ENCODE measurements around the gene LILRB3.
"Not testable (repeated sequence)": the region's sequence is repeated elsewhere in the genome, so short reads cannot be mapped to it uniquely, and the experiment has no call there.

LILRB3 gene

GRCh38 chr19:54222474-54223276, at the start of gene LILRB3:
LILRB3 (minus strand) TSS chr19:54223007; CDS start chr19:54222976, 31 bp downstream.
- not testable (repeated sequence) for H3K4me3 ChIP-seq (ENCODE audit: low read length)

- not testable (repeated sequence) for H3K4me3 ChIP-seq (ENCODE audit: low read length)
Observed at GRCh38 chr19:54272181-54272580, 49.4 kb upstream of the LILRB3 start.

DNA sequence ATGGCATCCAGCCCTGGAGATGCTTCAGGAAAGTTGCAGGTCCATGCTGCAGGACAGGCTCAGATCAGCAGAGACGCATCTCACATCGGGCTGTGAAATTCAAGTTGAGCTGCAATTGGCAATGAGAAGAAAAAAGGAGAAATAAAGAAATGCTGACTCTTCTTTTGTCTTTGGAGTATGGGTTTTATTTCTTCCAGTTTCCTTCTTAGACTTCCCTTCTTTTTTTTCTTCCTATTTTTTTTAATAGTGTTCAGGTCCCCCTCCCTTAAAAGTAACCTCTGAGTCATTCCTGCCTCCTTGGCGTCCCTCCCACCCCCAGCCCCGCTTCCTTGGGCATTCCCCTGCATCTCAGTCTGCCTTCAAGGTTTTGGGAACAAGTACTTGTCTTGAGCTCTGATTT, 48.8 kb upstream of the LILRB3 start:
- not testable (repeated sequence) for H3K4me3 ChIP-seq (ENCODE audit: low read length)

DNA sequence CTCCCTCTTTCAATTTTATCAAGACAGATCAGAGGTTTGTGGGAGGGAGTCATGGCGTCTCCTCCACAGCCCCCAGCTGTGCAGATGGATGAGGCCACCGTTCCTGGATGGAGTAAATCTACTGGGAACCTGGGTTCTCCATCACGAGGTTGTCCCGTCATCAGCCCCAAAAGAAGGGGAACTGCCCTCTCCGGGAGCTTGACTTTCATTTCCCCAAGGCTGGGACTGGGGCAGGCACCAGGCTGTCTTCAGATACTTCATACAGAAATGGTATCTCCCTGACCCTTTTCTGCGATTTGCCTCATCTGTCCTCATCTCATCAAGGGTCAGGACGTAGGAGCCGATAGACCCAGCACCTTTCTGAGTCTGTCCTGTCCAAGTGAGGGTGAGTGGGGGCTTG, 48.3 kb upstream of the LILRB3 start:
- no peak for TF ChIP-seq ZNF274 (IDR thresholded peaks at IDR 0.05; ENCODE audit: low read depth, low read length)
- H3K4me3 ChIP-seq (ENCODE audit: low read length), result no peak overlapping the region

- no peak for TF ChIP-seq ZNF274 (IDR thresholded peaks at IDR 0.05; ENCODE audit: low read depth, low read length)
- H3K4me3 ChIP-seq (ENCODE audit: low read length), result no peak overlapping the region
Observed at GRCh38 chr19:54268936-54269335, 46.1 kb upstream of the LILRB3 start.

- no peak for TF ChIP-seq ZNF274 (IDR thresholded peaks at IDR 0.05; ENCODE audit: low read depth, low read length)
Observed at GRCh38 chr19:54266133-54266532, 43.3 kb upstream of the LILRB3 start.

DNA sequence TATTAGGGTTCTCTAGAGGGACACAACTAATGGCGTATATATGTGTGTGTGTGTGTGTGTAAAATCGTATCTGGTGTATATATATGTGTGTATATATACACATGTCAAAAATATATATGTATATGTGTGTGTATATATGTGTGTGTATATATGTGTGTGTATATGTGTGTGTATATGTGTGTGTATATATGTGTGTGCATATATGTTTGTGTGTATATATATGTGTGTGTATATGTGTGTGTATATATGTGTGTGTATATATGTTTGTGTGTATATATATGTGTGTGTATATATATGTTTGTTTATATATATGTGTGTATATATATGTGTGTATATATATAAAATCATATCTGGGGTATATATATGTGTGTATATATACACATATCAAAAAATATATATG, 39.7 kb upstream of the LILRB3 start:
- TF ChIP-seq ZNF274 (IDR thresholded peaks at IDR 0.05; ENCODE audit: low read depth, low read length), result no peak
- H3K4me3 ChIP-seq (ENCODE audit: low read length), result no peak overlapping the region

More at GRCh38 chr19:54266133-54266532, 43.3 kb upstream of the LILRB3 start:
- no peak overlapping the region for H3K4me3 ChIP-seq (ENCODE audit: low read length)

GRCh38 chr19:54262066-54262465, 39.3 kb upstream of the LILRB3 start:
- TF ChIP-seq ZNF274 (IDR thresholded peaks at IDR 0.05; ENCODE audit: low read depth, low read length), result no peak
- H3K4me3 ChIP-seq (ENCODE audit: low read length), result no peak overlapping the region

GRCh38 chr19:54257116-54257480, 34.3 kb upstream of the LILRB3 start, which contains the start of gene LILRB5:
LILRB5 (minus strand) TSS chr19:54257273; CDS start chr19:54257193, 80 bp downstream.
- no peak for TF ChIP-seq ZNF274 (IDR thresholded peaks at IDR 0.05; ENCODE audit: low read depth, low read length)
- H3K4me3 ChIP-seq (ENCODE audit: low read length), result no peak within 1 kb of the TSS

GRCh38 chr19:54256250-54257115, 33.7 kb upstream of the LILRB3 start:
- H3K4me3 ChIP-seq (ENCODE audit: low read length), result no peak overlapping the region
- TF ChIP-seq ZNF274 (IDR thresholded peaks at IDR 0.05; ENCODE audit: low read depth, low read length), result no peak

GRCh38 chr19:54255105-54255775, 32.4 kb upstream of the LILRB3 start:
- no peak overlapping the region for H3K4me3 ChIP-seq (ENCODE audit: low read length)
- TF ChIP-seq ZNF274 (IDR thresholded peaks at IDR 0.05; ENCODE audit: low read depth, low read length), result no peak

GRCh38 chr19:54254195-54254906, 31.5 kb upstream of the LILRB3 start:
- H3K4me3 ChIP-seq (ENCODE audit: low read length), result no peak overlapping the region
- TF ChIP-seq ZNF274 (IDR thresholded peaks at IDR 0.05; ENCODE audit: low read depth, low read length), result no peak

DNA sequence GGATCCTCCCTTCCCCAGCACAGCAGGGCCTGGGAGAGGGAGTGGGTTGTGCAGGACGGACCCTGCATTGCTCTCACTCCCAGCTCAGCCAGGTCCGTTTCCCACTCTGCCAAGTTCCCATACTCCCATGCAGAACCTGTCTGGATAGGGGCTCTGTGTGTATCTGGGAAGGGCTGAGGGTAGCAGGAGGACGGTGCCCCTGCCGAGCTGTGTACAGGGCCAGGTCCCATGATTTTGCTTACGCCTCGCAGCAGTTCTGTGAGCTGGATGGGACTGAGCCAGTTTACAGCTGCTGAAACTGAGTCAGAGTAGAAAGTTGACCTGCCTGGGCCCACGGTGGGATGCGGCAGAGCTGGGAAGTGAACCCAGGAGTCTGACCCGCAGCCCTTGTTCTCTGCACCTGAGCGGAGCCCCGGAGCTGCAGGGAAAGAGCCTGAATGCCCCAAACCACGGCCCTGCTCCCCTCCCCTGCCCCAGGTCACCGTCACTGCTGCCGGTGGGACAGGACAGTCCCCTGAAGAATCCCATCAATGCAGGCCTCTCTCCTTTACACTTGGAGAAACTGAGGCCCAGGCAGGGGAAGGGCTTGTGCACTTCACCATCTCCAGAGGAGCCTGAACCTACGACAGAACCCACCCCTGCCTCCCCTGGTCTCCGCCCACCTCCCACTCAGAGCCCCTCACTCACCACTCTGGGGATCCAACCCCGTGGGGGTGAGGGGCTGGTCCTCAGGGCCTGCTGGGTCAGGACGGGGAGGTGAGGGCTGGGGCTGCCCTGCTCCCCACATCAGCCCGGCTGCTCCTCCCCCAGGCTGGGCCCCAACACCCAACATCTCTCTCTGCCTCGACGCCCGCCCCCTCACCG, 30.8 kb upstream of the LILRB3 start:
- no peak overlapping the region for H3K4me3 ChIP-seq (ENCODE audit: low read length)
- no peak for TF ChIP-seq ZNF274 (IDR thresholded peaks at IDR 0.05; ENCODE audit: low read depth, low read length)

All from GM08714 (cell line).